Stimulated activated CD8-positive, alpha-beta memory T cell treated with anti-CD3 and anti-CD28 coated beads, Interleukin-4, amount 100 ng/mL, for 1 hour (primary cell): Measurements from ENCODE around the gene ABI3BP.

Experiments used
- DNase-seq, 2 donors: peaks; one replicate each; pipeline ENCODE4 v3.0.0-alpha.2; 2020; ENCODE audit warnings: low read depth in 2 of 2, low spot score in 1 of 2

Gene ABI3BP

GRCh38 chr3:100988080-100988479 lies 5.1 kb downstream of the ABI3BP start:
- DNase-seq = no peak

DNA sequence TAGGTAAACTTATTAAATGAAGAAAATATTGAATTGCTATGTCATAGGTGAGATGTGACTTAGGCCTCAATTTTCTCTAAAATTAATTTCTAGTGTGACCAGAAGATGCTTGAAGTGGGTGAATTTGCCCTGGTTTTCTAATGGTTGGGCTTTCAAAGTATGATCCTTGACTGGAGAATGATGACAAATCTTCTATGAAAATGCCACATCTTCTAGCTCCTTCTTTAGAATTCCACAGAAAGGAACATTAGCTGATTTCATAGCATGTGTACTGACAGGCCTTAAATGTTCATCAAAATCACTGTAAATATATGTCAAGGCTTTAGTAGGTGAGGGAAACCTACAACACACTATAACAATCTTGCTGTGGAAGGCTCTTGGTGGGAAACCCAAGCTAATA lies 8.9 kb downstream of the ABI3BP start:
- DNase-seq = no peak

- DNase-seq = no peak
These were observed 10.5 kb downstream of the ABI3BP start for GRCh38 chr3:100982710-100983109.

GRCh38 chr3:100981164-100981911 lies 11.9 kb downstream of the ABI3BP start:
- no peak for DNase-seq

- no peak for DNase-seq
These were observed 15.1 kb downstream of the ABI3BP start for GRCh38 chr3:100978011-100978659.

- DNase-seq = no peak
These were observed 16.6 kb downstream of the ABI3BP start for GRCh38 chr3:100976611-100977010.

DNA sequence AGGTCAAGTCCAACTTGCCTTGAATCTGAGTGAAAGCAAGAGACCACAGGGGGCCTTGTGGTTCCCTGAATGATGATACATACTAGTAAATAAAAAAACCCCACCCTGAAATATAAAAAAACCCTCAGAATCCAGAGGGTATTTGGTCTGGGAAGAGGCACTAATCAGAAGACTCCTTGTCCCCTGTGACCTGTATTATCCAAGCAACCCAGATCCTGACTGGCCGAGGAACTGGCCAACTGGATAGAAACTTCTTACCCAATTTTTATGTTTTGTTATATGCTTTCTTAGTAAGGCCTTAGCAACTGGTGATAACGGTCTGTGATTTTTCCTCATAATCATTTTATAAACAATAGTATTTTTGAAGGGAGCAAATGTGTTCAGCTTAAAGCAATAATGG lies 17.5 kb downstream of the ABI3BP start:
- no peak for DNase-seq

GRCh38 chr3:100973594-100973993 lies 19.6 kb downstream of the ABI3BP start:
- DNase-seq = no peak

- DNase-seq = no peak
These were observed 20.4 kb downstream of the ABI3BP start for GRCh38 chr3:100972867-100973266.

DNA sequence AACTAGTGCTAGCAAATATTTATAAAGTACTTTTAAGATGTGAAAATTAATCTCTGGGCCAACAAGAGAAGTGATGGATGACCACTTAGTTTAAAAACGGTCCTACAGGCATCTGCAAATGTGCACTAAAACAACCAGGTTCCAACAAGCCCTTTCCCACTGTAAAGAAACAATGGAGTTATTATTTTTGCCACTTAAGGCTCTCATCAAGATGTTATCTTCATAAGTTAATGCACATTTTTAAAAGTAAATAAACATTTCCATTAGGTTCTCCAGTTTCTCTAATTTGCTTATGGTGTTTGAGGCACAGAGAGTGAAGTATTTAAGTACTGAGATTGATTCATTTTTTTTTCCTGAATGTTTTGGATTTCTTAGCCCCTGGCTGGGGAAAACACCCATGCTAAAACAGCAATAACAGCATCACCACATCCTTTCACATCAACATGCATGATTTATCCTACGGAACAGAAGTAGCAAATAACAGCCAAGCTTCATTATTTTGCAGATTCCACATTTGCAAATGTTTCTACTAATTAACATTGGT lies 20.8 kb downstream of the ABI3BP start:
- DNase-seq = no peak

- no peak for DNase-seq
These were observed 21.4 kb downstream of the ABI3BP start for GRCh38 chr3:100971798-100972197.

DNA sequence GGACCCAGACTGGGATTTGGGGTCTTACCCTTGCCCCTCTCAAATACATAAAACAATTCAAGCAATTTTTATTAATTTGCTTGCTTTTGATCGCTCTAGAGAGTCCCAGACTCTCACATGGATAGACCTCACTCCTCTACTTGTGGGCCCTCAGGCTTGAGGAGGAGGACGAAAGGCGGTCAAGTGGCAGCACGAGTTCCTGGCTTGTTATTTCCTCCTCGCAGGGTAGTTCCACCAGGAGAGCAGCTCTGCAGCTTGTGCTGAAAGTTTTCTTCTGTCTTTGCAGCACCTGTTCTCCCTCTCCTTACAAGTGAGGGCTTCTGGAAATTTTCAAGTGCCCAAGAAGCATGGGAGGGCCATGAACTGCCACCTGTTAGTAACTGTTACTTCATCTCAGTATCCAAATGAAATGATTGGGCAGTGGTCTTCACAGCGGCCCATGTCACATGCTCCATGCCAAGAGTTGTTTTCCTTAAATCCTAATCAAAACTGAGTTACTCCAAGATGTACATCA lies 22.7 kb downstream of the ABI3BP start:
- no peak for DNase-seq

DNA sequence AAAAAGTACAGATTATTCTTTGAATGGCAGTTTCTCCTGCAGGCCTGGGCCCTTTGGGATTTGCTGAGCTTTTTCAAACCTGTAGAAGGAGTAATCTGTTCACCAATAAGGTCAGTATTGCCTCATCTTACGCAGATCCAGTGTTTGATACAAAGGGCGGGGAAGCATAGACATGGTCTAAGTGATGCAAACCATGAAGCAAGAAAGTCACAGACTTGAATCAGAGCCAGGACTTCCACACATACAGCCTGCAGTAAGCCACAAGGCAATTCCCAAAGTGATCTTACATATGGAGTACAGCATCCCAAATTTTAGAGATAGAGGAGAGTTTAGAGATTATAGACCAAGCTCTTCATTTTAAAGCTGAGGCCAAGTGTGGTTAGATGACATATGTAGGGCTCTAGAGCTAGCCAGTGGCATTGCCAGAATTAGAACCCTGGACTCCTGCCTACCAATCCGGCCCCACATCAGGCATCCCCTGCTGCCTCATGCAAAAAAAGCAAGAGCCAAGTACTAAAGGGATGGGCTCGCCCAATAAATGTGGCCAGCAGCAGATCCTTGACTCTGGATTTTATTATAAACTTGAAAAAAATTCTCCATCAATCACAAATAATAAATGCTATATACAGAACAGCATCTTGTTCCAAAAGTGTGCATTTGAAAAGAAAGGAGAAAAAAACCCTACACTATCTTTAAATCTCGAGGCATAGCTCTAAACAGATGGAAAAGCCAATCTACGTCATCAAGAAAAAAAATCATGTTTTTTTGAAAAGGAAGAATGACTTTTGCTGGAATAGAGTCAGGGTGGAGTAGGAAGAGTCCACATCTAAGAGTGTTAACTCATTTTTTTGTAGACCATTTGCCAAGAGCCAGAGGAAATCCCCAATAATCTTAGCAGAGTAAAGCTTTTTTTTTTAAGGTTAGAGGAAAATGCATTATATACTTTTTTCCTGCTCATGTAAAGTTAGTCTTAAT lies 24.0 kb downstream of the ABI3BP start:
- DNase-seq = no peak

GRCh38 chr3:100966807-100967206 lies 26.4 kb downstream of the ABI3BP start:
- DNase-seq = no peak

DNA sequence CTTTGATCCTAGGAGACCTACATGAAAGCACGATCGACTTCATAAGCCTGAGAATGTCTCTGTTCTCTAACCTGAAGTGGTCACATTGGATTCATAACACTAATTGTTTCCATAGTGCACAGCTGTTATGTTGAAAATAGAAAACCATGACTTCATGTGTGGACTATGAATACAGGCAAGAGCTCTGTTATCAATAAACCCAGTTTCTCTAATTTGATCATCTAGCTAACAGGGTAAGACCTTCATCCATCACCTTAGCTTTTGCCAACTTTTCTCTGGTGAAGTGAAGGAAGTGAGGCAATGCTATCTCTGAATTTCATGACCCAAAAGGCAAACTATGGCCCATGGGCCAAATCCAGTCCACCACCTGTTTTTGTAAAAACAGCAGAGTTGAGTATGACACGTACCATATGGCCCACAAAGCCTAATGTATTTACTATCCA lies 27.2 kb downstream of the ABI3BP start:
- no peak for DNase-seq

DNA sequence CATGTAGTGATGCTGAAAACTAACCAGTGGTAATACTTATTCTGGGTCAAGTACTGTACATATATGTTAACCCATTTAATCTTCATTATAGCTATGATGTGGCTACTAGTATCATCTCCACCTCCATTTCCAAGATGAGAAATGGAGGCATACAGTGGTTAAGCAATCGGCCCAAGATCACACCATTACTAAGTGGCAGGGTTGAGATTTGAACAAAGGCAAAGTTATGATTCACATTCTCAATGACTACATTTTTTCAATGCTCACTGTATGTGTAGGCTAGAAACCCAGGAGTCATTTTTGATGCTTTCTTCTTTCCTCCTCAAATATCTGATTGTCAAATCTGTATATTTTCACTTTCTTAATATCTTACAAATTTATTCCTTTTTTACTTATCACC lies 30.2 kb downstream of the ABI3BP start:
- DNase-seq = no peak

DNA sequence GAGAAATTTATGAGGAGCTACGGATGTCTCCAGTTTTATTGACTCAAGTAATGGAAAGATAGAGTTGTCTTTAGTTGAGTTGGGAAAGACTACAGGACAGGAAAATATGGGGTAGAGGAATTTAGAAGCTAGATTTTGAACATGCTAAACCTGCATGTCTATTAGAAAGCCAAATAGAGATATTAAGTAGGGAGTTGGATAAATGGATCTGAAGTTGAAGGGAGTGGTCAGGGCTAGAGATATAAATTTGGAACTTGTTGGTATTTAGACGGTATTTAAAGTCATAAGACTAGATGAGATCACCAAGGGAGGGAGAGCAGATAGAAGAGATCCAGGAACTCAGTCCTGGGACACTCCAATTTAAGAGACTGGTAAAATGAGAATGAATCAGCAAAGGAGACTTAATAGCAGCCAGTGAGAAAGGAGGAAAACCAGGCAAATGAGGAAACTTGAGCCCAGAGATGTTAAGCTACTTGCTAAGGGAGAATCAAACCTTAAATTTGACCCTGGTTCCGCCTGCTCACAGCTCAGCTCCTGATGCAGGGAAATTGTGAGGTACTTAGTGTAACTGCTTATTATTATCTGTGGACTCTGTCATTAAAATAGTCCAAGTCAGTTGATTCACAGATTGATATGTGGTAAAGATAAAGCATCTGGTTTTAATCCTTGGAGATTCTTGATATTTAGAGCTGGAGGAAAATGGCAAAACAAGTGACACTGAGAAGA lies 35.8 kb downstream of the ABI3BP start:
- no peak for DNase-seq

DNA sequence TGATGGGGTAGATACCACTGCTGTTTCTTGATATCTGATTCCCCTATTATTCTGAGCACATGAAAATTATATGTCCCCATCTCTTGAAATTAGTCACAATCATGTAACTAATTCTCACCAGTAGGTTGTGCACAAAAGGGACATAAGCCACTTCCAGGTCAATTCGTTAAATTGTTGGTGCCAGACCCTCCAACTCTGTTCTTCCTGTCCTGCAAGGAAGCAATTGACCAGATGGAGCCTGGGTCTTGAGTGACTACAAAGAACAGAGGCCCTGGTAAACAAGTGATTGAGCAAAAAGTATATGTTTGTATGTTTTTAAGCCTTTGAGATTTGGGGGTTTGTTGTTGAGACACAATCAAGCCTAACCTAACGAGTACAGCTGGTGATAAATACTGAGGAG lies 36.9 kb downstream of the ABI3BP start:
- DNase-seq = no peak

DNA sequence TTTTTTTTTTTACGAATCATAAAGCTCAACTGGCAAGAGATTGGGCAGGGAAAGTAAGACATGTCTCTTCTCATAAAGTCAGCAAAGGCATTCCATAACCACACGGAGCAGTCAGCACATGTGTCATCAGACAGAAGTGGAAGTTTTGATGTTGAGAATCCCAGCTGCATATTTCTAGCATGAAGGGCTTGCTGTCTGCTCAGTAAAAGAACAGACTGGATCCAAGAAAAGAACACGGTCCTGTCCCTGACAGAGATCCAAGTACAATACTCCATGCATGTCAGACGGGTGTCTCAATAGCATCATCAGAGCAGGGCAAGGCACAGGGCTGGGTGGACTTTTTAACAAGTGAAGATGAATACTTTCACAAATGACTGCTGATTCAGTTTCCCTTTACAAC lies 38.2 kb downstream of the ABI3BP start:
- DNase-seq = no peak

GRCh38 chr3:100954199-100954935 lies 38.9 kb downstream of the ABI3BP start:
- DNase-seq = no peak
